GM18498 (cell line): Measurements from ENCODE around the gene CD93.

Experiments used
- ATAC-seq: cut with Tn5 transposase; IDR thresholded peaks from one replicate; pipeline ENCODE4 v1.9.1; 2021; ENCODE audit warnings: mild to moderate bottlenecking, moderate library complexity; ENCODE audit not compliant: unreplicated experiment

Gene CD93

DNA sequence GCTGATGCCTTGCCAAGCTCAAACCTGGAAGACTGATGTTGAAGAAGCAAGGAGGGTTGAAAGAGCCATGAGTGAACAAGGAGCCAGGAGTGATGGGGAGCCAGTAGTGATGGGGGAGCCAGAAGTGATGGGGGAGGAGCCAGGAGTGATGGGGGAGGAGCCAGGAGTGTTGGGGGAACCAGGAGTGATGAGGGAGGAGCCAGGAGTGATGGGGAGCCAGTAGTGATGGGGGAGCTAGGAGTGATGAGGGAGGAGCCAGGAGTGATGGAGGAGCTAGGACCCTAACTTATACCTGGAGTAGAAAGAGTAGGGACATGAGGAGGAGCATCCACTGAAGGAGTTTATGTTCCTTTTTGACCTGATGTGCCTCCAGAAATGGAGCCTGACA is 14.6 kb upstream of the CD93 start:
- no peak for ATAC-seq

DNA sequence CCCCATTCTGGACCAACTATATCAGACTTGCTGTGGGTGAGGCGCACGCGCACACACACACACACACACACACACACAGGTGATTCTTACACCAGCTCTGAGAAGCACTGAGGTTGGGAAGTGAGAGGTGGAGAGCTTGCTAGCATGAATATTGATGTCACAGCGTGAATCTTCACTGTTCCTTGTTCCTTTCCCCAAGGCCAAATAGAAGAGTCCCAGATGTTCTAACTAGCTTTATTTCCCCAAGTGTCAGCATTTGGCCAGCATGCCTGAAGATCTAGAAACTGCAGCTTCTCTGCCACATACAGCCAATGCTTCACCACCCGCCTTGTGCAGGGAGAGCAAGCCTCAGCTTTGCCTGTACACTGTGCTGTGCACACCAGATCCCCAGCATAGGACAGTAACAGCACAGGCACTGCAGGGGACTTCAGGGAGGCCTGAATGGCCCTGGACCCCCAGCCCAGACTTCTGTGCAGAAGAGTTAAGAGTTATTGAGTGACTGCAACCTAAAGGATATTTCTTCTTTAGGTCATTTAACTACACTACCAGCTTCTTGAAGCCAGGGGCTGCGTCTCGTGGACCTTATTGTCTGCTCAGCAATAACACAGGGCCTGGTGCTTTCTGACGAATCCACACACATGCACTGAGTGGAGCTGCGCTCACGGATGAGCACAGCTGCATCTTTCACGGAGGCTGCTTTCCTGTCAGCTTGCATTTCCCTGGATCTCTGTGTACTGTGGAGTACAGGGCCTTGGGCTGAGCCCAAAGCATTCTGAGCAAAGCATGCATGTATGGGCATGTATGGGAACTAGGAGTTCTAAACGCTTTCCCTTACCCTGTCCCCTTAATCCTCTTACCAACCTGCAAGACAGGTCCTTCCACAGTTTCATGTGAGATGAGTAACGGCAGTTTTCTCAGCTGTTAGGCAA is 13.9 kb upstream of the CD93 start:
- no peak for ATAC-seq

DNA sequence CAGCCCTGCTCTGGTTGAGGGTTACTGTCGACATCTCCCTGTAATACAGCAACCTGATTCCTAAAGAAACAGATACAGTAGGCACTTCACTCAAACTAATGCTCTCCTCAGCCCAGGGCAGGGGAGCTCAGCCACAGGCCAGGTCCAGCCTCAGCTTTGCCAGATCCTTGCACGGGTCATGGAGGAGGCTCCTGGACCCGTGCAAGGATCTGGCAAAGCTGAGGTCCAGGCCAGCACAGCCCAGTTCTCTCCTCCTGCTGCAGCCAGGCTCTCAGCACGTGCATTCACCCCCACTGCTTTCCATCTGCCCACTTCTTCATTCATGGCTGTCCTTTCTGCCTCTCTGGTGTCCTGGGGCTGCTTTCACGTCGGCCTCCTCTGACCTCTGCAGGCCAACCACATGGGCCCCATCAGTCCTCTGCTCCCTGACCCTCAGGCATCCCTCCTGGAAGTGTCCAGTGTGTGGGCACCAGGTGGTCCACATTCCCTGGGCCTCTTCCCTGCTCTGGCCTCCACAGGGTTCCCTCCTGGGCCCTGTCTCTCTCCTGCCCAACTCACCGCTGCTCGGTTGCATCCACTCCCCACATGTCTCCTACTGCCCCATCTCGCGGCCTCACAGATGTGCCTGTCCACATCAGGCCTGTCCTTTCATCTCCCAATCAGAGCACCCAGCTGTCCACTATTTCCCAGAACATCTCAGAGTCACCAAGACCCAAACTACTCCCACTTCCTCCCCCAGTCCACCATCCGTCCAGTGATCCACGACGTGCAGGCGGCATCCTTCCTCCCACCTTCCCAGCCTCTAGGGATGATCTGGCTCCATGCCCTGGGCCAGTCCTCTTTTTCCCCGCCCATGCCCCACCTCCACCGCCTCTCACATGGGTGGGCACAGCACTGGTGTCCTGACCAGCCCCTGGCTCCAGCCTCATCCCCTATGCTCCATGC is 11.8 kb upstream of the CD93 start:
- no peak for ATAC-seq

DNA sequence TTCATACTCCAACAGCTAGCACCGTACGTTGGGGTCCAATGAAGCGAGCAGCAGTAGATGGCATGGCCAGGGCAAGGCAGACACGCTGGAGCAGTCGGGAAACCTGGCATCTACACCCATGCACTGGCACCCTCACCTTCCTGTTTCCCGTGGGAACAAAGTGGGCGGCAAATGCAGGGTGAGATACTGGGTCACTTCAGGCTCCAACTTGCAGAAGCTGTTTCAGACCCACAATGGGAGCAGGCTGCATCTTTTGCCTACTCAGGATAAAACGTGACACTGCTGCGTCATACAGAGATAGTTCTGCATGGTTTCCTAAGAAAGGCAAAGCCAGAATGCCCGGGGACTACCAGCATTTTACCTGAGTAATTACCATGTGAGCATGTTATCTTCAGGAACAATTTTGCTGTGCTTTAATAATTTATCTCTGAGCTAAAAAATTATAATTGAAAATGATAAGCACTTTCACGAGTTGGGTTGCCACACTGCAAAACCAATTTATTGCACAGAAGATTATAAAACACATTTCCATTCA is 10.9 kb upstream of the CD93 start:
- no peak for ATAC-seq

DNA sequence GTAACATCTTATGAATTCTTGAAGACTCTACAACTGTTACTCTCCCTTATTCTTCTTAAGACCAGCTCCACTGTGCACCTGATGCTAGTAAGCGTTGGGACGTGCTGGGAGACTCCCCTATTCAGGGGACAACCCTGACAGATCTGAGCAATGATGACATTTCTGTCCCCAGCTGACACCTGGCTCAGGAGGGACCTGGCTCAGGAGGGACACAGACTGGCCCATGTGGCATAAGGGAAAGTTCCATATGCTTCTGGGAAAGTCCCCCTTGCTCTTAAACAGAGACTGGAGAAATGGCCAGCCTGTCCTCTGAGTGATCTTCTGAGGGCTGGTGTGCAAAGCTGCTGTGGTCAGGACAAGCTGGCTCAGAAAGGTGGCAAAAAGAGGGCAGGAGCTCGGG is 10.0 kb upstream of the CD93 start:
- ATAC-seq, result no peak

DNA sequence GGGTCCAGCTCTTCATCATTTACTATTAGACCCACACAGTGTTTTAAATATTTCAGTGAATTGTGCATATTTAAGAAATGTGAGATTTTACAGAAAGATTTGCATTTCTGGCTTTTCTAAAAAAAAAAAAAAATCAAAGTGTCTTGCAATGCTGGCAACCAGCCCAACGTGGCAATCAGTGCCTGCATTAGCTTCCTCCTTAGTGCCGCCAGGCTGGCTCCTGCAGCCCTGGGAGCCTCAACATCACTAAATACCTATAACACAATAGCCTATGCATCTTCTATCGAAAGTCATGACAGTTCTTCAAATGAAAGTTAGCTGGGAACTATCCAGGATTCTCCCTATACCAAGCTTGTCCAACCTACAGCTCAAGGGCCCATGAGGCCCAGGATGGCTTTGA is 9.4 kb upstream of the CD93 start:
- ATAC-seq, result no peak

- ATAC-seq, result no peak
Measured at GRCh38 chr20:23094927-23095326, 8.8 kb upstream of the CD93 start.

DNA sequence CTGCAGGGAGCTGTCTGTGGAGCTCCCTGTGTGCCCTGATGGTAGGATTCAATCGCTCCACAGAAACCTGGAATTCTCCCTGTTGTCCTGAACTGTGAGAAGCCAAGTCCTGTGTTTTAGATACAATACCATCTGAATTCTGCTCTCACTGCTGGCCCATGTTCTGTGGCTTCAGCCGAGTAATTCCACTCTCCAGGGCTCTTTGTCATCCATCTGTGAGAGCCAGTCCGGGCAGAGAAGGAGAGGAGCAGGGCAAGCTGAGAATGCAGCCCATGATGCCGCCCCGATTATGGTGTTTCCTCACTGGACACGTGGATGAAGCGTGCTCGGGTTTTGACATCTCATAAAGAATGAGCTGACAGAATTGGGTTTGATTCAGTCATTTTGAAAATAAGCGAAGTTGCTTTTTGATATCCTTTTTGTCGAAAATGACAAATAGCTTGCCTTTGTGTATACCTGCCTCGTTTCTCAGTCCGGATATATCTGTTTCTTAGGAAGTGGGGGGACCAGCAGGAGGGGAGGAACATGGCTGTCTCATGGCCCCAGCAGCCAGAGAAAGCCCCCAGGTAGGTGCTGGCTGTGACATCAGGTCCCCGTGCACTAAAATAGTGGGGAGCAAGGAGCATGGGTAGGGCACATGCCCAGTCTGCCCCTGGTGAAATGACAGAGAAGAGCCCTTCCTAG is 8.2 kb upstream of the CD93 start:
- no peak for ATAC-seq

DNA sequence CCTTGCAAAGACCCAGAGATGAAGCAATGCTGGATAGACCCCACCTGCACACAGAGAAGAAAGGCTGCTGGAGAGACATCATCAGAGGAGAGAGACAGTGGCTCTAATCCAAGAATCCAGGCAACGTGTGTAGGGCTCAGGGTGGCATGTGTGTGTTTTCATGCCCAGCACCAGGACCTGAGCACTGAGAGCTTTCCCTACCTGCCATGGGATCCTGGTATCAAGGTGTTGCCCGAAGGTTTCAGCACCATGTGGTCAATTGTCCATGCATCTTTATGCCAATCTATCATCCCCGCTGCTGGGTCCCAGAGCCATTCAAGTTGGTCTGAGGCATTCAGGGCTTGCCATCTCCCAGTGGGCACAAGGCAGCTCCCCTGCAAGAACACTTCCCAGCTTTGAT is 7.5 kb upstream of the CD93 start:
- ATAC-seq, result no peak

DNA sequence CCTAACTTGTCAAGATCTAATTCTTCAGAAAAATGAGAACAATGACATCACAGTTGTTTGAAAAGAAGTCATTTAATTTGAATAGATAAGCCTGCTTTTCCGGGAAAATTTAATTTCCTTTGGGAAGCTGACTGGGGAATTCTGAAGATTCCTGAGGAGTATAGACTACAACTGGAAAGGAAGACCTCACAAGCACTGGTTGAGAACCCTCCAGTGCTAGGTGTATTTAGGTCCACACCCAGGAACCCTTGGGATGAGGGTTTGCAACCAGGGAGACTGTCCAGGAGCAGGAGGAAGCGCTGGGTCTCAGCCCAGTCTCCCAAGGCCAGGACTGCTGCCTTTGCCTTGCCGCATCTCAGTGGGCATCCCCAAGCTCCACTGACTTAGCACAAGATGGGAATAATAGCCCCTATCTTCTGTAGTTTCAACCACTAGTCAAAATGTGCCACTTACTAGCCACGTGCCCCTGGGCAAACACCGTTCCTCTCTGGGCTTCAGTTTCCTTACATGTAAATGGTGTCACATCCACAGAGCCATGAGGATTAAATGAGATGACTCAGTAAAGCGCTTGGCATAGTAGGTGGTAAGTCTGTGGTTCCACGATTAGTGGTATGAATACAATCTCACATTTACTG is 6.9 kb upstream of the CD93 start:
- ATAC-seq, result no peak

GRCh38 chr20:23092384-23092756 is 6.2 kb upstream of the CD93 start:
- no peak for ATAC-seq

- ATAC-seq, result no peak
Measured at GRCh38 chr20:23091721-23092383, 5.7 kb upstream of the CD93 start.

DNA sequence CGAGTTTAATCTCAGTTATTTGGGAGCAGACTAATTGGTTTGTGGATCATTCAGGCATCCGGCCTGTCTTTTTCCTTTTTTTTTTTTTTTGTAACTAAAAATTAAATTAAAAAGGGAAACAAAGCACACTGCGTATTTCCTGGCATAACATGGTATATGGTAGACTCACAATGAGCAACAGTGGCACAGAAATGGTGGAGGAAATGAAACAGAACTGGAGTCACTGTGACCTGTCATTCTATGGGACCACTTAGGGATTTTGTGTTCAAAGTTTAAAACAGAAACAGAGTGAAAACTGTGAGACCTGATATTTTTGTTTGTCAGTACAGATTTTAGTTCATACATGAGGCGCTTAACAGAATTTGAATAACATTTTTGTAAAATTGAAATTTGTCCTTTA is 4.8 kb upstream of the CD93 start:
- no peak for ATAC-seq

DNA sequence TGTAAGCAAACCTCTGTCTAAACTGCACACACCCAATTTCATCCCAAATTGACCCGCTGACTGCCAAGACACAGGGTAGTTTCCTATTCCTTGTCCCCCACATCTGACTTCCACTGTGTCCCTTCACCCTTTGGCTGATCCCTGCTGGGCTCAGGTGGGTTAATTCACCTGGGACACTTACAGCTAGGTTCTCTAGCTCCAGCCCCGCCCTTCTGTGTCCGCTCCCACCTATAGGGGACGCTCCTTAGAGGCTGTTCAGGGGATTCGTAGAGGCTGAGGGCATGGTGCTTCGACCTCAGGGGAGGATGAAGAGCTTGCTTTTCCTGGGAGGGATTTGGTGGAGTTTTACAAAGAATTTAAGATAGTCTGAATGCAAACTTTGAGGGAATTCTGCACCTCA is 4.0 kb upstream of the CD93 start:
- no peak for ATAC-seq

GRCh38 chr20:23088866-23089265 is 2.7 kb upstream of the CD93 start:
- no peak for ATAC-seq

DNA sequence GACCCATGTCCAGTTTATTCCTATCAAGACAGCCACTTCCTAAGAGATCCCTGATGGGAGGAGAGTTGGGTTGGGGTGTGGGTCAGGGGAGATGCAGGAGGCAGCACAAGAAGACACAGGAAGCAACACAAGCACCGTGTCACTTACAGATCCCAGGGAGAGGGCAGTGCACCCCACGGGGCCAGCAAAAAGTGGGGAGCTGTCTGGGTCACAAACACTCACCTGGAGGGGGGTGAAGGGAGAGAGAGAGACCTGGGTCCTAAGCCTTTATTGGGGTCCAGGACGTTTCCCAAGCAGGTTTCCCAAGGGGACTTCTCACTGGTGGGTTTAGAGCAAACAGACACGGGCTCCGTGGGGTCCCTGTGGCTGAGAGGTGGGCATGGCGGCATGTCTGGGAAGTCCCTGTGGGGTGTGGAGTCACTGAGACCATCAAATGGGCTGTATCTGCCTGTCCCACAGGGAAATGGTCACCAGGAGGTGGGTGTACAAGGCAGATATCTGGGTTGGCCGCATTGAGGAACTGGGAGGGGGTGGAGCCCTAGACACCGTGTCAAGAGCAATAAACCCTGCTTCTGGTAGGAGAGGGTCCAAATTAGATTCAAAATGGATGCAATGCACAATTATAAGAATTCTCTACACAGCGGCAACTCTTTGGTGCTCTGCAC is 1.6 kb upstream of the CD93 start:
- ATAC-seq, result no peak

DNA sequence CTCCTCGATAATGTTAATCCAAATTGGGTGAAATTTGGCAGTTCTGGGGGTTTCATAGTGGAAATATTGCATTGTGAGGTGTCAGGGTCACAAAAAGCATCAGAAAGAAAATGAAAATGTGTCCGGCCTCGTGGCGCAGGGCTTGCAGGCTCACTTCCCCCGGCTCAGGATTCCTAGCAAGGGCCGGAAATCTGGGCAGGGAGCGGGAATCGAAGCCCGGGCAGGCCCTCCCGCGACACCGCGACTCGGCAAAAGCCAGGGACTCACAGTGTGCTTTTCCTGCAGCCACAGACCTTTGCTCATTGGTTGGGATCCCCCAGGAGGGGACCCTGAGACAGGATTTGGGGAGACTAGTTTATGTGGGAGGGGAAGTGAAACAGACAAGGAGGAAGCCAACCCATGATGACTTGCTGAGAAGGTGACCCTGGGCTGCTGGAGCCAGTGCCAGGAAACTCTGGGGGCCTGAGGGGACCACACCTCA is 847 bp upstream of the CD93 start:
- no peak for ATAC-seq

- ATAC-seq, result no peak
Measured at GRCh38 chr20:23085436-23086055, 578 bp downstream of the CD93 start.

DNA sequence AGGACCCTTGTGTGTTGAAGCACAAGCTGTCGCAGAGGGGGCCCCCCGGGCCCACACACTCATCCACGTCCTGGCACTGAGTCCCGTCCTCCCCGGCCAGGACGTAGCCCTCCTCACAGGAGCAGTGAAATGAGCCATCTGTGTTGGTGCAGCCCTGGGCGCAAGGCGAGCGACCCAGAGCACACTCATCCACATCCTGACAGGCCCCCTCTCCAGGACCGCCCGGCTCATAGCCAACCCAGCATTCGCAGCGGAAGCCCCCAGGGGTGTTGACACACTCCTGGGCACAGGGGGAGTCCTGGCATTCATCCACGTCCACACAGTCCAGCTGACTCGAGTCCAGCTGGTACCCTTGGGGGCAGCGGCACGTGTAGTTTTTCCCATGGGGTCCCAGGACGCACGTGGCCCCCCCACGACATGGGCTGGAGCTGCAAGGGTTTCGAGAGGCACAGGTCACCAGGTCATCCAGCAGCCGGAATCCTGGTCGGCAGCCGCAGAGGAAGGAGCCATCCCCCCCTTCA is 1.2 kb downstream of the CD93 start:
- no peak for ATAC-seq
